Right ventricle myocardium superior (tissue), 1 donor: ENCODE measurements around the gene RPL10L. TPM values are rescaled to one million over a fixed set of nuclear protein-coding genes. Genes with fewer than 3 reads are reported as not detected.

ENCODE experiments used
- ATAC-seq: fragments of 200-7000 bp; cut with Tn5 transposase; one replicate; pipeline ENCODE4 v1.9.1; 2020; ENCODE audit warnings: mild to moderate bottlenecking; ENCODE audit not compliant: poor library complexity
- DNase-seq: peaks from one replicate; pipeline ENCODE4 v3.0.0-alpha.2; 2020
- intact Hi-C: fragments of 100-400 bp; cut with DNase I; formaldehyde crosslinking; loops from one replicate; pipeline ENCODE4 v1.11.2; 2022
- long read RNA-seq: library from polyadenylated mRNA; unstranded; transcript quantifications from one replicate; pipeline ENCODE4 v2.0.0, GENCODE V29; 2021
- total RNA-seq: library from RNA; stranded (reverse); fragmentation: NEBNext Ultra II Directional; extraction: Animal tissue kit (Norgen Biotek cat#: 25700); gene quantifications from one replicate; pipeline ENCODE4 v1.2.1, GENCODE V29; 2021
- donor health status: DM: no; HTN: yes; CAD: no; lungs with severe emphysema.

The RPL10L gene
- not detected for total RNA-seq
- long read RNA-seq, result 0 reads

GRCh38 chr14:46651526-46652144 lies at the start of gene RPL10L:
TSS of gene RPL10L (minus strand) at chr14:46651781. CDS start at chr14:46651736, 45 bp downstream.
- ATAC-seq, result no peak
- intact Hi-C loops, result no loop called here
- DNase-seq, result no peak

- DNase-seq (no peak), ATAC-seq (no peak)
- intact Hi-C loops, result no loop called here
Measured at GRCh38 chr14:46691819-46692218, 40.2 kb upstream of the RPL10L start.

GRCh38 chr14:46686652-46687051 lies 35.1 kb upstream of the RPL10L start:
- no peak for DNase-seq
- intact Hi-C loops, result no loop called here
- no peak for ATAC-seq

GRCh38 chr14:46672128-46672527 lies 20.5 kb upstream of the RPL10L start:
- intact Hi-C loops, result no loop called here
- ATAC-seq, result no peak
- no peak for DNase-seq

GRCh38 chr14:46663382-46663781 lies 11.8 kb upstream of the RPL10L start:
- no peak for DNase-seq
- intact Hi-C loops, result no loop called here
- ATAC-seq, result no peak

- DNase-seq, result no peak
- ATAC-seq, result no peak
- intact Hi-C loops, result no loop called here
Measured at GRCh38 chr14:46661728-46662127, 10.1 kb upstream of the RPL10L start.

- DNase-seq (no peak), ATAC-seq (no peak)
- intact Hi-C loops, result no loop called here
Measured at GRCh38 chr14:46653031-46653755, 1.6 kb upstream of the RPL10L start.

GRCh38 chr14:46646796-46647195 lies 4.8 kb downstream of the RPL10L start:
- intact Hi-C loops, result no loop called here
- DNase-seq (no peak), ATAC-seq (no peak)

- no peak for ATAC-seq
- intact Hi-C loops, result no loop called here
- no peak for DNase-seq
Measured at GRCh38 chr14:46626876-46627275, 24.7 kb downstream of the RPL10L start.
